WTC11 (cell line): ENCODE measurements around the gene HACD3. TPM values are rescaled to one million over a fixed set of nuclear protein-coding genes. Genes with fewer than 3 reads are reported as not detected.

Experiments used
- ATAC-seq: fragments of 200-7000 bp; cut with Tn5 transposase; 2 replicates; pipeline ENCODE4 v1.10.0; 2021; ENCODE audit warnings: mild to moderate bottlenecking, moderate library complexity
- CTCF ChIA-PET: fragments of 300-600 bp; sonication (Branson Sonifier 250); formaldehyde crosslinking; loops from one replicate; lab custom pipeline; 2021; ENCODE audit warnings: antibody characterized with exemption; lab: Charles Lee
- POLR2A ChIA-PET: fragments of 350-600 bp; sonication (Branson Sonifier 250); formaldehyde crosslinking; loops from one replicate; lab custom pipeline; 2021; ENCODE audit warnings: antibody characterized with exemption; lab: Charles Lee
- DNase-seq: peaks from one replicate; pipeline ENCODE4 v3.0.0; 2021; ENCODE audit warnings: low spot score
- H3K27ac Mint-ChIP-seq: 2 replicates; pipeline ENCODE4 v1.8.0; 2021; ENCODE audit warnings: mixed read lengths
- H3K27me3 Mint-ChIP-seq: 2 replicates; pipeline ENCODE4 v1.8.0; 2021; ENCODE audit warnings: low read depth, mild to moderate bottlenecking, moderate library complexity, mixed read lengths
- H3K36me3 Mint-ChIP-seq: 2 replicates; pipeline ENCODE4 v1.8.0; 2021; ENCODE audit warnings: mixed read lengths
- H3K4me1 Mint-ChIP-seq: 2 replicates; pipeline ENCODE4 v1.8.0; 2022; ENCODE audit warnings: mixed read lengths
- H3K4me3 Mint-ChIP-seq: 2 replicates; pipeline ENCODE4 v1.8.0; 2021; ENCODE audit warnings: mild to moderate bottlenecking, moderate library complexity, mixed read lengths
- H3K9me3 Mint-ChIP-seq: 2 replicates; pipeline ENCODE4 v1.8.0; 2021; ENCODE audit warnings: mixed read lengths
- FOXJ3 ChIP-seq: sonication (generic); formaldehyde crosslinking; IDR thresholded peaks from 2 replicates; pipeline ENCODE4 v1.9.0; 2021; ENCODE audit warnings: missing genetic modification reagents, mild to moderate bottlenecking, borderline replicate concordance
- FOXP1 ChIP-seq: sonication (generic); formaldehyde crosslinking; IDR thresholded peaks from 2 replicates; pipeline ENCODE4 v1.8.0; 2022; ENCODE audit warnings: missing genetic modification reagents, mild to moderate bottlenecking, moderate library complexity, borderline replicate concordance
- GTF2I ChIP-seq: fragments of 250-450 bp; sonication (Bioruptor Pico); conservative IDR thresholded peaks from 2 replicates; pipeline ENCODE4 v1.4.0; 2021; ENCODE audit warnings: mild to moderate bottlenecking
- IRF2 ChIP-seq: sonication (generic); formaldehyde crosslinking; IDR thresholded peaks from 2 replicates; pipeline ENCODE4 v1.8.0; 2022; ENCODE audit warnings: low read depth, missing genetic modification reagents, borderline replicate concordance
- KAT7 ChIP-seq: sonication (generic); formaldehyde crosslinking; IDR thresholded peaks from 2 replicates; pipeline ENCODE4 v1.8.1; 2023; ENCODE audit warnings: missing genetic modification reagents, mild to moderate bottlenecking, borderline replicate concordance
- NR1H2 ChIP-seq: sonication (generic); formaldehyde crosslinking; IDR thresholded peaks from 2 replicates; pipeline ENCODE4 v1.9.0; 2021; ENCODE audit warnings: mild to moderate bottlenecking, moderate library complexity, missing genetic modification reagents
- NR3C1 ChIP-seq: sonication (generic); formaldehyde crosslinking; conservative IDR thresholded peaks from 2 replicates; pipeline ENCODE4 v1.8.1; 2023; ENCODE audit warnings: low read depth, mild to moderate bottlenecking, missing genetic modification reagents
- ZNF121 ChIP-seq: sonication (generic); formaldehyde crosslinking; IDR thresholded peaks from 2 replicates; pipeline ENCODE4 v1.8.0; 2023; ENCODE audit warnings: missing genetic modification reagents
- ZNF396 ChIP-seq: fragments of 250-450 bp; sonication (Bioruptor Pico); IDR thresholded peaks from 2 replicates; pipeline ENCODE4 v1.8.0; 2021; ENCODE audit warnings: mild to moderate bottlenecking, moderate library complexity, borderline replicate concordance
- ZNF416 ChIP-seq: fragments of 250-450 bp; sonication (Bioruptor Pico); IDR thresholded peaks from 2 replicates; pipeline ENCODE4 v1.9.0; 2021; ENCODE audit warnings: mild to moderate bottlenecking, inconsistent platforms
- ZNF671 ChIP-seq: fragments of 250-450 bp; sonication (Bioruptor Pico); IDR thresholded peaks from 2 replicates; pipeline ENCODE4 v1.8.0; 2021; ENCODE audit warnings: mild to moderate bottlenecking
- total RNA-seq: library from RNA; stranded (reverse); gene quantifications from 3 replicates; pipeline ENCODE4 v1.2.3, GENCODE V29; 2021
- TF ChIP-seq, protein P1 (sequence below): sonication (generic); formaldehyde crosslinking; IDR thresholded peaks from 2 replicates; pipeline ENCODE4 v1.8.1; 2022; ENCODE audit warnings: mild to moderate bottlenecking, moderate library complexity, missing genetic modification reagents
- TF ChIP-seq, protein P2 (sequence below): fragments of 200-600 bp; IDR thresholded peaks from 2 replicates; pipeline ENCODE4 v1.8.0; 2022; ENCODE audit warnings: antibody characterized with exemption
- TF ChIP-seq, protein P3 (sequence below): fragments of 250-450 bp; sonication (Bioruptor Pico); IDR thresholded peaks from 2 replicates; pipeline ENCODE4 v2.1.2; 2022; ENCODE audit warnings: mild to moderate bottlenecking, moderate library complexity
- TF ChIP-seq, protein P4 (sequence below): sonication (generic); formaldehyde crosslinking; IDR thresholded peaks from 2 replicates; pipeline ENCODE4 v1.8.1; 2022; ENCODE audit warnings: low read depth, mild to moderate bottlenecking, moderate library complexity, missing genetic modification reagents, borderline replicate concordance
- TF ChIP-seq, protein P5 (sequence below): sonication (generic); formaldehyde crosslinking; IDR thresholded peaks from 2 replicates; pipeline ENCODE4 v1.8.0; 2023; ENCODE audit warnings: mild to moderate bottlenecking, missing genetic modification reagents
- TF ChIP-seq, protein P6 (sequence below): sonication (generic); formaldehyde crosslinking; IDR thresholded peaks from 2 replicates; pipeline ENCODE4 v1.8.0; 2023; ENCODE audit warnings: missing genetic modification reagents
- TF ChIP-seq, protein P7 (sequence below): sonication (generic); formaldehyde crosslinking; IDR thresholded peaks from 2 replicates; pipeline ENCODE4 v1.8.1; 2023; ENCODE audit warnings: mild to moderate bottlenecking, missing genetic modification reagents

The HACD3 gene
- total RNA-seq, 1 experiment from 2014 or later, result 95.9 TPM

DNA sequence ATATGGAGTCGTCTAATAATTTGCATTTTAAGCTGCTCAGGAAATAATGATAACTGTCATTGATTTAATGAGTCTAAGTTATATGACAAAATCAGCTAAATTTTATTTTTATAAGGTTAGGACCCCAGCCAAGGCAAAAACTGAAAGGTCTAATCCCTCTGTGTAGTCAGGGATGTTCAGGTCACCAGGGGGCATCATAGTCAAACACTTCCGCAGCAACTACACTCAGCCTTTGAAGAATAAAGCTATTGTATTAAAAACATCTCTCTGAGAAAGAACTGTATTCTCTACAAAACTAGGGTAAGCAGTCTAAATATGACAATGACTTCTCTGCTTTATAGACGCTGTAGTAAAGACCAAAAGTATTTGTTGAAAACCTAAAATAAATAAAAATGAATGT lies 65.7 kb downstream of the HACD3 start:
- peak; percentile 48 for ATAC-seq

DNA sequence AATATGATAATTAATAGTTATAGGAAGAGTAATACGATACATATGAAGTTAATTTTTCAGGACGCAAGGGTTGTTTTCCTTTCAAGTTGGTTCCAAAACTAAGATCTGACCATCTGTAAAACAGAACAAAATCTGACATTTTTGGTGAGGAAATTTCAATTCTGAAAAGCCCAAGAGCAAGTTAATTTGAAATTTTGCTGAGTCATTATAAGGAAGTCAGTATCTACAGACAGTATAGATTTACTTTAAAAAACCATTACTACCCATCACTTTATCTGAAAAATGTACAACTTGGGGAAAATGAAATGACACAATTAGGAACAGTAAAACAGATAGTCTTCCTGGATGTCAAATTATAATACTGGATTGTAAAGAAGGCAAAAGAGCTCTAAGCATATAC lies 68.2 kb downstream of the HACD3 start:
- no peaks in the 10 kb centered on the region for H3K4me1 Mint-ChIP-seq
- TF ChIP-seq, protein P1, sequence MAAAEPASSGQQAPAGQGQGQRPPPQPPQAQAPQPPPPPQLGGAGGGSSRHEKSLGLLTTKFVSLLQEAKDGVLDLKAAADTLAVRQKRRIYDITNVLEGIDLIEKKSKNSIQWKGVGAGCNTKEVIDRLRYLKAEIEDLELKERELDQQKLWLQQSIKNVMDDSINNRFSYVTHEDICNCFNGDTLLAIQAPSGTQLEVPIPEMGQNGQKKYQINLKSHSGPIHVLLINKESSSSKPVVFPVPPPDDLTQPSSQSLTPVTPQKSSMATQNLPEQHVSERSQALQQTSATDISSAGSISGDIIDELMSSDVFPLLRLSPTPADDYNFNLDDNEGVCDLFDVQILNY (CRISPR knock-in tag), result no peak
- TF ChIP-seq GTF2I (no peak), KAT7 (no peak), NR3C1 (CRISPR knock-in tag) (no peak), ZNF416 (CRISPR knock-in tag) (no peak), ZNF396 (CRISPR knock-in tag) (no peak), ZNF671 (CRISPR knock-in tag) (no peak), IRF2 (CRISPR knock-in tag) (no peak), FOXJ3 (no peak), ZNF121 (CRISPR knock-in tag) (no peak), FOXP1 (CRISPR knock-in tag) (no peak)
- TF ChIP-seq, protein P2, sequence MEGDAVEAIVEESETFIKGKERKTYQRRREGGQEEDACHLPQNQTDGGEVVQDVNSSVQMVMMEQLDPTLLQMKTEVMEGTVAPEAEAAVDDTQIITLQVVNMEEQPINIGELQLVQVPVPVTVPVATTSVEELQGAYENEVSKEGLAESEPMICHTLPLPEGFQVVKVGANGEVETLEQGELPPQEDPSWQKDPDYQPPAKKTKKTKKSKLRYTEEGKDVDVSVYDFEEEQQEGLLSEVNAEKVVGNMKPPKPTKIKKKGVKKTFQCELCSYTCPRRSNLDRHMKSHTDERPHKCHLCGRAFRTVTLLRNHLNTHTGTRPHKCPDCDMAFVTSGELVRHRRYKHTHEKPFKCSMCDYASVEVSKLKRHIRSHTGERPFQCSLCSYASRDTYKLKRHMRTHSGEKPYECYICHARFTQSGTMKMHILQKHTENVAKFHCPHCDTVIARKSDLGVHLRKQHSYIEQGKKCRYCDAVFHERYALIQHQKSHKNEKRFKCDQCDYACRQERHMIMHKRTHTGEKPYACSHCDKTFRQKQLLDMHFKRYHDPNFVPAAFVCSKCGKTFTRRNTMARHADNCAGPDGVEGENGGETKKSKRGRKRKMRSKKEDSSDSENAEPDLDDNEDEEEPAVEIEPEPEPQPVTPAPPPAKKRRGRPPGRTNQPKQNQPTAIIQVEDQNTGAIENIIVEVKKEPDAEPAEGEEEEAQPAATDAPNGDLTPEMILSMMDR, result no peak
- TF ChIP-seq, protein P3, sequence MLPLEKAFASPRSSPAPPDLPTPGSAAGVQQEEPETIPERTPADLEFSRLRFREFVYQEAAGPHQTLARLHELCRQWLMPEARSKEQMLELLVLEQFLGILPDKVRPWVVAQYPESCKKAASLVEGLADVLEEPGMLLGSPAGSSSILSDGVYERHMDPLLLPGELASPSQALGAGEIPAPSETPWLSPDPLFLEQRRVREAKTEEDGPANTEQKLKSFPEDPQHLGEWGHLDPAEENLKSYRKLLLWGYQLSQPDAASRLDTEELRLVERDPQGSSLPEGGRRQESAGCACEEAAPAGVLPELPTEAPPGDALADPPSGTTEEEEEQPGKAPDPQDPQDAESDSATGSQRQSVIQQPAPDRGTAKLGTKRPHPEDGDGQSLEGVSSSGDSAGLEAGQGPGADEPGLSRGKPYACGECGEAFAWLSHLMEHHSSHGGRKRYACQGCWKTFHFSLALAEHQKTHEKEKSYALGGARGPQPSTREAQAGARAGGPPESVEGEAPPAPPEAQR, result no peak
- TF ChIP-seq, protein P4, sequence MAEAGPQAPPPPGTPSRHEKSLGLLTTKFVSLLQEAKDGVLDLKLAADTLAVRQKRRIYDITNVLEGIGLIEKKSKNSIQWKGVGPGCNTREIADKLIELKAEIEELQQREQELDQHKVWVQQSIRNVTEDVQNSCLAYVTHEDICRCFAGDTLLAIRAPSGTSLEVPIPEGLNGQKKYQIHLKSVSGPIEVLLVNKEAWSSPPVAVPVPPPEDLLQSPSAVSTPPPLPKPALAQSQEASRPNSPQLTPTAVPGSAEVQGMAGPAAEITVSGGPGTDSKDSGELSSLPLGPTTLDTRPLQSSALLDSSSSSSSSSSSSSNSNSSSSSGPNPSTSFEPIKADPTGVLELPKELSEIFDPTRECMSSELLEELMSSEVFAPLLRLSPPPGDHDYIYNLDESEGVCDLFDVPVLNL (CRISPR knock-in tag), result no peak
- CTCF ChIA-PET, result no interaction called here
- no peak for ATAC-seq
- no peaks in the 10 kb centered on the region for H3K9me3 Mint-ChIP-seq
- H3K27me3 Mint-ChIP-seq, result no peaks in the 10 kb centered on the region
- H3K27ac Mint-ChIP-seq, result peak overlapping the region; percentile 25; the same call in 1 of the 2 replicates
- no peak overlapping the region for H3K4me3 Mint-ChIP-seq
- POLR2A ChIA-PET, result interaction anchor here (1.0 kb wide), 1 partner anchor 12 kb away, joined by 3 read pairs; the partner anchor contains the start of gene INTS14
- H3K36me3 Mint-ChIP-seq, result peaks cover 46% of the 10 kb centered on the region
- DNase-seq, result no peak

More for the DNA sequence above, 65.7 kb downstream of the HACD3 start:
- no peak overlapping the region for H3K4me3 Mint-ChIP-seq
- TF ChIP-seq, protein P5, sequence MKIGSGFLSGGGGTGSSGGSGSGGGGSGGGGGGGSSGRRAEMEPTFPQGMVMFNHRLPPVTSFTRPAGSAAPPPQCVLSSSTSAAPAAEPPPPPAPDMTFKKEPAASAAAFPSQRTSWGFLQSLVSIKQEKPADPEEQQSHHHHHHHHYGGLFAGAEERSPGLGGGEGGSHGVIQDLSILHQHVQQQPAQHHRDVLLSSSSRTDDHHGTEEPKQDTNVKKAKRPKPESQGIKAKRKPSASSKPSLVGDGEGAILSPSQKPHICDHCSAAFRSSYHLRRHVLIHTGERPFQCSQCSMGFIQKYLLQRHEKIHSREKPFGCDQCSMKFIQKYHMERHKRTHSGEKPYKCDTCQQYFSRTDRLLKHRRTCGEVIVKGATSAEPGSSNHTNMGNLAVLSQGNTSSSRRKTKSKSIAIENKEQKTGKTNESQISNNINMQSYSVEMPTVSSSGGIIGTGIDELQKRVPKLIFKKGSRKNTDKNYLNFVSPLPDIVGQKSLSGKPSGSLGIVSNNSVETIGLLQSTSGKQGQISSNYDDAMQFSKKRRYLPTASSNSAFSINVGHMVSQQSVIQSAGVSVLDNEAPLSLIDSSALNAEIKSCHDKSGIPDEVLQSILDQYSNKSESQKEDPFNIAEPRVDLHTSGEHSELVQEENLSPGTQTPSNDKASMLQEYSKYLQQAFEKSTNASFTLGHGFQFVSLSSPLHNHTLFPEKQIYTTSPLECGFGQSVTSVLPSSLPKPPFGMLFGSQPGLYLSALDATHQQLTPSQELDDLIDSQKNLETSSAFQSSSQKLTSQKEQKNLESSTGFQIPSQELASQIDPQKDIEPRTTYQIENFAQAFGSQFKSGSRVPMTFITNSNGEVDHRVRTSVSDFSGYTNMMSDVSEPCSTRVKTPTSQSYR (CRISPR knock-in tag), result no peak
- TF ChIP-seq, protein P6, sequence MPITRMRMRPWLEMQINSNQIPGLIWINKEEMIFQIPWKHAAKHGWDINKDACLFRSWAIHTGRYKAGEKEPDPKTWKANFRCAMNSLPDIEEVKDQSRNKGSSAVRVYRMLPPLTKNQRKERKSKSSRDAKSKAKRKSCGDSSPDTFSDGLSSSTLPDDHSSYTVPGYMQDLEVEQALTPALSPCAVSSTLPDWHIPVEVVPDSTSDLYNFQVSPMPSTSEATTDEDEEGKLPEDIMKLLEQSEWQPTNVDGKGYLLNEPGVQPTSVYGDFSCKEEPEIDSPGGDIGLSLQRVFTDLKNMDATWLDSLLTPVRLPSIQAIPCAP, result no peak
- TF ChIP-seq, protein P7, sequence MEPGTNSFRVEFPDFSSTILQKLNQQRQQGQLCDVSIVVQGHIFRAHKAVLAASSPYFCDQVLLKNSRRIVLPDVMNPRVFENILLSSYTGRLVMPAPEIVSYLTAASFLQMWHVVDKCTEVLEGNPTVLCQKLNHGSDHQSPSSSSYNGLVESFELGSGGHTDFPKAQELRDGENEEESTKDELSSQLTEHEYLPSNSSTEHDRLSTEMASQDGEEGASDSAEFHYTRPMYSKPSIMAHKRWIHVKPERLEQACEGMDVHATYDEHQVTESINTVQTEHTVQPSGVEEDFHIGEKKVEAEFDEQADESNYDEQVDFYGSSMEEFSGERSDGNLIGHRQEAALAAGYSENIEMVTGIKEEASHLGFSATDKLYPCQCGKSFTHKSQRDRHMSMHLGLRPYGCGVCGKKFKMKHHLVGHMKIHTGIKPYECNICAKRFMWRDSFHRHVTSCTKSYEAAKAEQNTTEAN (CRISPR knock-in tag), result no peak
- TF ChIP-seq NR1H2, result no peak
- DNase-seq, result peak; percentile 27
- CTCF ChIA-PET, result interaction anchor here (0.6 to 2.5 kb wide), 18 partner anchors 8 to 556 kb away, joined by 3 to 16 read pairs (median 4); partner anchors contain the start of genes INTS14 and RAB11A
- H3K27me3 Mint-ChIP-seq, result no peaks in the 10 kb centered on the region
- H3K27ac Mint-ChIP-seq, result no peak overlapping the region
- POLR2A ChIA-PET, result no interaction called here
- H3K9me3 Mint-ChIP-seq, result no peaks in the 10 kb centered on the region
- H3K36me3 Mint-ChIP-seq, result peaks cover 62% of the 10 kb centered on the region
- no peaks in the 10 kb centered on the region for H3K4me1 Mint-ChIP-seq
